ENCODE measurements around the gene MAP2K5. TPM values are rescaled to one million over a fixed set of nuclear protein-coding genes. Genes with fewer than 3 reads are reported as not detected.

The MAP2K5 gene
- polyA plus RNA-seq, 2 of the 4 experiments (the other 2 are of a cell fraction): 7.8 to 11.0 TPM

DNA sequence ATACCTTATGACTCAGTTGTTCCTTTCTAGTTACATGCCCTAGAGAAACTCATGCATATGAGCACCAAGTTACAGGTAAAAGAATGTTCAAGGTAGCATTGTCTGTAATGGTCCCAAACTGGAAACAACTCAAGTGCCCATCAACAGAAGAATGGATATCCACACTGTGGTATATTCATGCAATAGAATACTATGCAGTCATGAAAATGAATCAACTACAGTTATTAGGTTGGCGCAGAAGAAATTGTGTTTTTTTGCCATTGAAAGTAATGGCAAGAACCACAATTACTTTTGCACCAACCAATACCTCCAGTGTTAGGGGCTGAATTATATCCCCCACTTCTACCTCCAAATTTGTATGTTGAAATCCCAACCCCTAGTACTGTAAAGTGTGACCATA lies 307.0 kb downstream of the MAP2K5 start:
- CTCF ChIA-PET: interaction anchor here (0.6 to 9.7 kb wide), 2 partner anchors 14 to 908 kb away, joined by 3 to 66 read pairs; no protein-coding TSS in a partner anchor
- POLR2A ChIA-PET: no interaction called here
- Histone ChIP-seq H3K4me2 (no peak overlapping the region), H3K4me3 (no peak overlapping the region), H3K4me1 (peaks cover 19% of the 10 kb centered on the region), H3K27ac (no peak overlapping the region), H3K9me3 (no peaks in the 10 kb centered on the region)
- TF ChIP-seq JUNB (IDR thresholded peaks at IDR 0.05): no peak
- TF ChIP-seq ZNF302 (CRISPR knock-in tag; IDR thresholded peaks at IDR 0.05): no peak
- no peak for TF ChIP-seq RNF2 (IDR thresholded peaks at IDR 0.05; ENCODE audit: borderline replicate concordance, low read depth)
- no peak for TF ChIP-seq KDM5A (IDR thresholded peaks at IDR 0.05)
- 0 out of 2 replicates have a peak, but pooled peaks have one; percentile 18 for TF ChIP-seq KDM1A (IDR thresholded peaks at IDR 0.05; ENCODE audit: low read depth)
- TF ChIP-seq CHD4 (IDR thresholded peaks at IDR 0.05; ENCODE audit: borderline replicate concordance): no peak
- no peak for TF ChIP-seq MYC (IDR thresholded peaks at IDR 0.05; ENCODE audit: borderline replicate concordance, low read length)
- TF ChIP-seq, protein P1, sequence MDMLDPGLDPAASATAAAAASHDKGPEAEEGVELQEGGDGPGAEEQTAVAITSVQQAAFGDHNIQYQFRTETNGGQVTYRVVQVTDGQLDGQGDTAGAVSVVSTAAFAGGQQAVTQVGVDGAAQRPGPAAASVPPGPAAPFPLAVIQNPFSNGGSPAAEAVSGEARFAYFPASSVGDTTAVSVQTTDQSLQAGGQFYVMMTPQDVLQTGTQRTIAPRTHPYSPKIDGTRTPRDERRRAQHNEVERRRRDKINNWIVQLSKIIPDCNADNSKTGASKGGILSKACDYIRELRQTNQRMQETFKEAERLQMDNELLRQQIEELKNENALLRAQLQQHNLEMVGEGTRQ (IDR thresholded peaks at IDR 0.05): no peak
- no peak for TF ChIP-seq MAZ (IDR thresholded peaks at IDR 0.05; ENCODE audit: borderline replicate concordance, low read depth, low read length)
- WGBS (ENCODE audit: missing lambda C conversion rate): 89% methylated on average over 1 of the region's 1 CpG
- DNase-seq (ENCODE audit: low read depth in 1 of 2, low spot score in 1 of 2) (no peak), ATAC-seq (no peak), FAIRE-seq (no peak)

DNA sequence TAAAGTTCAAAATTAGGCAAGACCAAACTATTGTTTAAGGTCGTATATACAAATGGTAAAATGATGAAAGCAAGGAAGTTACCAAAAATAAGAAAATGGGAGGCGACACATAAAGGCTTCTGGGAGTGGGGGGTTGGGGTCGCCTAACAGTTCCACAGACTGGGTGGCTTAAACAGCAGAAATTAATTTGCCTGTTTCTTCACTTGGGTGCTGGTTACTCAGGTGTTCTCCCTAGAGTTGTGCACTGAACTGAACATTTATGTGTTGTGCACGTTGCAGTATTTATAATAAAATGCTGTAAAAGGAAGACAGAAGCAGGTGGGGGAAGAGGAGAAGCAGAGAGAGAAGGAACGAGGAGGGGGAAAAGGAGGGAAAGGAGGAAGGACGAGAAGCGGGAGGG lies 307.8 kb downstream of the MAP2K5 start:
- Histone ChIP-seq H3K9me3 (no peaks in the 10 kb centered on the region), H3K4me2 (peak overlapping the region; percentile 58; the same call in 2 of the 3 replicates), H3K4me3 (no peak overlapping the region), H3K4me1 (peaks cover 19% of the 10 kb centered on the region), H3K27ac (peak overlapping the region; percentile 52 to 65; a peak in 5 of 6 replicates)
- ATAC-seq (no peak), DNase-seq (ENCODE audit: low read depth in 1 of 2, low spot score in 1 of 2) (no peak), FAIRE-seq (no peak)
- 55% methylated on average over 7 of the region's 7 CpGs for WGBS (ENCODE audit: missing lambda C conversion rate)
- ChIA-PET POLR2A (no interaction called here), CTCF (interaction anchor here (9.7 kb wide), 1 partner anchor 13 kb away, joined by 66 read pairs; no protein-coding TSS in a partner anchor)
- TF ChIP-seq HOXB13 (CRISPR knock-in tag; IDR thresholded peaks at IDR 0.05; ENCODE audit: low read depth) (no peak), NPAS2 (CRISPR knock-in tag; IDR thresholded peaks at IDR 0.05; ENCODE audit: borderline replicate concordance) (no peak), KDM5A (IDR thresholded peaks at IDR 0.05) (no peak), HEYL (CRISPR knock-in tag; IDR thresholded peaks at IDR 0.05) (no peak), ZC3H11A (IDR thresholded peaks at IDR 0.05) (no peak), SREBF2 (IDR thresholded peaks at IDR 0.05) (no peak), MAZ (IDR thresholded peaks at IDR 0.05; ENCODE audit: borderline replicate concordance, low read depth, low read length) (no peak)
- TF ChIP-seq, protein P1 (IDR thresholded peaks at IDR 0.05): no peak

DNA sequence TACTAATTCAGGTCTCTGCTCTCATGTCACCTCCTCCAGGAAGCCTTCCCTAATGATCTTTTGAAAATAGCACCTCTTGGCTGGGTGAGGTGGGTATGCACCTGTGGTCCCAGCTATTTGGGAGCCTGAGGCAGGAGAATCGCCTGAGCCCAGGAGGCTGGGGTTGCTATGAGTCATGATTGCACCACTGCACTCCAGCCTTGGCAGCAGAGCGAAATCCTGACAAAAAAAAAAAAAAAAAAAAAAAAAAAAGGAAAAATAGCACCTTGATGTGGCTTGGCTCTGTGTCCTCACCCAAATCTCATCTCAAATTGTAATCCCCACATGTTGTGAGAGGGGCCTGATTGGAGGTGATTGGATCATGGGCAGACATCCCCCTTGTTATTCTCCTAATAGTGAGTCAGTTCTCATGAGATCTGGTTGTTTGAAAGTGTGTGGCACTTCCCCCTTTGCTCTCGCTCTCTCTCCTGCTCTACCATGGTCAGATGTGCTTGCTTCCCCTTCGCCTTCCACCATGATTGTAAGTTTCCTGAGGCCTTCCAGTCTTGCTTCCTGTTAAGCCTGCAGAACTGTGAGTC lies 308.6 kb downstream of the MAP2K5 start:
- WGBS (ENCODE audit: missing lambda C conversion rate): 48% methylated on average over 4 of the region's 4 CpGs
- Histone ChIP-seq H3K9me3 (no peaks in the 10 kb centered on the region), H3K4me1 (peaks cover 19% of the 10 kb centered on the region), H3K27ac (peak overlapping the region; percentile 58 to 65), H3K4me3 (no peak overlapping the region), H3K4me2 (peak overlapping the region; percentile 58)
- no peak for TF ChIP-seq POLR2A (IDR thresholded peaks at IDR 0.05; ENCODE audit: low read length)
- TF ChIP-seq HOXB5 (CRISPR knock-in tag; IDR thresholded peaks at IDR 0.05): no peak
- TF ChIP-seq CEBPB (IDR thresholded peaks at IDR 0.05): peak; percentile 63 to 70; a peak in 3 of 4 replicates
- TF ChIP-seq NR3C1 (IDR thresholded peaks at IDR 0.05): no peak
- peak; percentile 57 for TF ChIP-seq FOSL2 (IDR thresholded peaks at IDR 0.05)
- TF ChIP-seq FOSL2 (CRISPR knock-in tag; IDR thresholded peaks at IDR 0.05): peak; percentile 64
- TF ChIP-seq EHMT2 (IDR thresholded peaks at IDR 0.05; ENCODE audit: low read depth): no peak
- no peak; a peak in 1 of 5 replicates for TF ChIP-seq RAD21 (conservative IDR thresholded peaks at IDR 0.05 in 1 of 2, IDR thresholded peaks at IDR 0.05 in 1 of 2)
- TF ChIP-seq JUNB (IDR thresholded peaks at IDR 0.05): peak; percentile 54; the same call in 1 of the 2 replicates
- TF ChIP-seq ZNF302 (CRISPR knock-in tag; IDR thresholded peaks at IDR 0.05): no peak
- peak; percentile 77 for TF ChIP-seq ZFP36 (IDR thresholded peaks at IDR 0.05; ENCODE audit: borderline replicate concordance, partially characterized antibody)
- TF ChIP-seq HDAC2 (IDR thresholded peaks at IDR 0.05): no peak
- CTCF ChIA-PET: interaction anchor here (1.4 to 9.7 kb wide), 2 partner anchors 12 to 359 kb away, joined by 3 to 66 read pairs; no protein-coding TSS in a partner anchor
- no peak for FAIRE-seq
- POLR2A ChIA-PET: no interaction called here
- ATAC-seq: peak; percentile 61 to 83; a peak in 5 of 6 replicates
- DNase-seq (ENCODE audit: low read depth in 1 of 2, low spot score in 1 of 2): no peak
